Suppressor macrophage treated with lipopolysaccharide for 1 hour (primary cell): Measurements from ENCODE around the gene CEBPG.

Source experiments
- DNase-seq, 3 donors: peaks; one replicate each; pipeline ENCODE4 v3.0.0-alpha.2; 2020 to 2022

The CEBPG gene

DNA sequence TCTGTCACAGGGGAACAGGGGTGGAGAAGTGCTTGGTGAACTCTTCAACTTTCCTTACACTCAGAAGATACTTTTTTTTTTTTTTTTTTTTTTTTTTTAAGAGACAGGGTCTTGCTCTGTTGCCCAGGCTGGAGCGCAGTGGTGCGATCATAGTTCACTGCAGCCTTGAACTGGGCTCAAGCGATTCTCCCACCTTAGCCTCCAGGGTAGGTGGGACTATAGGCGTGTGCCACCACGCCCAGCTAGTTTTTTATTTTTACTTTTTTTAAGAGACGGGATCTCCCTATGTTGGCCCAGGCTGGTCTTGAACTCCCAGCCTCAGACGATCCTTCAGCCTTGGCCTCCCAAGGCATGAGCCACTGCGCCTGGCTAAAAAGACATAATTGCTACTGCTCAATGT lies 11.5 kb downstream of the CEBPG start:
- DNase-seq = no peak

GRCh38 chr19:33385956-33386355 lies 12.4 kb downstream of the CEBPG start:
- DNase-seq = no peak

DNA sequence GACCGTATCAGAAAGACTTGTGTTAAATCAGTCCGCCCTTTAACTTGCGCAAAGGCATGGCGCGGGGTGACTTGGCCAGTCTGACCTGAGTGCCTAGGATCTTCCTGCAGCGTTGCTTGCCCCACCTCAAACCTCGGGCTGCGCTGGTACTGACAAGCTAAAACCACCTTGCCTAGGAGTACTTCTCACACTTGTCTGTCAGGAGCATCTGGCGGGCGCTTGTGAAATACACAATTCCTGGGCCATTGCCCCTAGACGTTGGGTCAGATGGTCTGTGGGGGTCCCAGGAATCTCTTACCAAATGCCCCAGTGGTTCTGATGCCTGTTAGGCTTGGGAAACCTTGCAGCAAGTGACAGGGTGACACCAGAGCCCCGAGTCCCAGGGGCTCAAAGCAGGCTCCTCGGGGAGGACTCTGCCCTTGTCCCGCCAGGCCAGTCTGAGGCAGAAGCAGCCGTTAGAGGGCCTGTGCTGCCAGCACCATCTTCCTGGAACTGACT lies 12.9 kb downstream of the CEBPG start:
- DNase-seq = no peak

GRCh38 chr19:33387351-33388230 lies 14.1 kb downstream of the CEBPG start:
- no peak for DNase-seq

DNA sequence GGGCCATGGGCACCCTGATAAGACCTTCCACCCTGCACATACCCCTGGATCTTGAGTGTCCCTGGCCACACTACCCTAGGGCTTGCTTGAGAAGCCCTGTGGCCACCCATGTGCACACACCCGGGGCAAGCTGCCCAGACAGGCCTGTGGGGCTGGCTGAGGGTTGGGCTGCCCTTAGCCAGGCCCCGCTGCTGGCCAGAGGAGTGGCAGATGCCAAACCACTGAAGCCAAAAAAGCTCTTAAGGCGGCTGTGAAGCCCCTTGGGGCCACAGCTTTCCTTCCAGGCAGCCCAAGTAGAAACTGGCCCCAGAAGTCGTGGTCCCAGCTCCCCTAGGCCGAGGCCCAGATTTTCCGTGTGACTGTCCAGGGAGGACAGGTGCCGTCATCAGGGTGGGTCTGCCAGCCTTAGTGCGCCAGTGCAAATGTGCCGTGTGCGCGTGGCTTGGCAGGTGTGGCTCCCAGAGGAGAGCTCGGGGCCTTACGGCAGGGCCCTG lies 14.8 kb downstream of the CEBPG start:
- no peak for DNase-seq

DNA sequence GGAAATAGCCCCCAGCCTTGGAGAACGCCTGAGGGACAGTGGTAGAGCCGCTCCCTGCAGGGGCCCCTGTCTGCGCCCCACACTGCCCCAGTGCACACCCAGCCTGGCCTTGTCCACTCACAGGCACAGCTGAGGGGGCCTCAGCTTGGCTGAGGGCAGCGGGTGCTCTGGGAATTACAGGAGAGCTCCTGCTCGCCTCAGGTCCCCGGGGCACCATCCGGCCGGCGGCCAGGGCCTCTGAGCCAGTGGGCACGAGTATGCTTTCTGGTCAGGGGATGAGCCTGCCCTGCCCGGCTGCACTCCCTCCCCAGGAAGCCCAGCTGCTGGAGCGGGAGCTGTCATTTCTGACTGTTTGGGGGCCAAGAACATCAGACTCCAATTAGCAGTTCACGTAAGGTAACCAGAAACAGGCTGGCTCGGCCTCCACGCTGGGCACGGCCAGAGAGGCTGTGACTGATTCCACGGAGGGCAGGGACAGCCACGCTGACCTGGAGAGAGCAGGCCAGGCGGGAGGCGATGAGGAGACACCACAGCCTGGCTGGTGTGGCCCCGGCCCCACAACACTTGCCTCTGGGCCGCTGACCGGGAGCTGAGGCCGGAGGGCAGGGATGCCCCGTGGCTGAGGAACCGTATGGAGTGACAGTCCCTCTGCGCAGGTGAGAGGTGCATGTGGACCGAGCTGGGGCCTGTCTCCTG lies 15.4 kb downstream of the CEBPG start:
- DNase-seq = no peak

GRCh38 chr19:33389421-33390100 lies 16.1 kb downstream of the CEBPG start:
- no peak for DNase-seq

GRCh38 chr19:33390101-33390907 lies 16.8 kb downstream of the CEBPG start:
- DNase-seq = no peak

DNA sequence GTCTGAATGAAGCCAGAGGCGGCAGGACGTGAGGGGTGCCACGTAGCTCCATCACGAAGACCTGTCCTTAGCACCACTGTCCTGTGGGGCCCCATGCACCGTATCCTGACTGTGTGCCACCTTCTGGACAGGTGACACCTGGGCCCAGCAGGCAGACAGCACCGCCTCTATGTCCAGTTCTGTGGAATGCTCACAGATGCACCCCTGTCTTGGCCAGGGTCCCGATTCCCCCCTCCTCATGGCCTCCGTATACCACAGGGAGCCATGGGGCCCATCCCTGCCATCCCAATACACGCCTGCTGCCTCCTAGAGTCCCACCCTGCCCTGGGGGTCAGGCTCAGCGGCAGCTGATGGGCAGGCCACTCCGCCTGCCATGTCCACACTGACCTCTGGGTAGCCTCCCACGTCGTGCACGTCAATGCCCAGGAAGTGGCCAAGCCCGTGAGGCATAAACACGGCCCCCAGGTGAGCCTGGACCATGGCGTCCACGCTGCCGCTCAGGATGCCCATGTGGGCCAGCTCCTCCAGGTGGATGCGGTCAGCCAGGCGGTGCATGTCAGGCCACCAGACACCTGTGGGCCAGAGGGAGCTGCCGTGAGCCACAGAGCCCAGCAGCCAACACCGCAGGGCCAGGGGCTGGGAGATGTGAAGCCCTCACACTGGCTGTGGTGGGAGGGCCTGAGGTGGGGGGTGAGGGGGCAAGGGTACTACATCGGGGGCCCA lies 17.6 kb downstream of the CEBPG start:
- no peak for DNase-seq

DNA sequence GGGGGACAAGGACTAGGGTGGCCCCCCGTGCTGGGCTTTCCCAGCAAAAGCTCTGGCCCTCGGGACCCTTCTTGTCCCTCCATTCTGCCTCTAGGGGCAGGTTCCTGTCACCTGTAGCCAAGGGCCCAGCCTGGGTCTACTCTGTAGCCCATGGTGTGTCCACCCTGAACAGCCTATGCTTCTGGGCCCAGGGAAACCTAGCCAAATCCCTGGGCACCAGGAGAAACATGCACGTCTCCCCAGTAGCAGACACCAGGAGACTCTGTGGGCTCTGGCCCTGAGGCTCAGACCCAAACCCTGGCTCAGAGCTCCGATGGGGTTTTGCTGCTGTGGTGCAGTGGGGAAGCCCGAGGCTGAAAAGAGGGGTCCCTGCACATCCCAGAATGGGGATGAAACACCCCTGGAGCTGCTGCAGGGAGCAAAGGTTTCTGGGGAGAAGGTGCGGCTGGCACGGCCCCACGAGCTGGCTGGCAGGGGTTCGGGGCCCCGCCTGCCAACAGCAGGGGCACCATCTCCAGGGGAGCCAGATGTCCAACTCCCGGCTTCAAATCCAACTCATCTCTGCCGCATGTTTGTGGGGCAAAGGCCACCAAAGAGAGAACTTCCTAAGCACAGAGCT lies 18.2 kb downstream of the CEBPG start:
- DNase-seq = no peak

GRCh38 chr19:33392341-33393285 lies 19.1 kb downstream of the CEBPG start:
- no peak for DNase-seq

DNA sequence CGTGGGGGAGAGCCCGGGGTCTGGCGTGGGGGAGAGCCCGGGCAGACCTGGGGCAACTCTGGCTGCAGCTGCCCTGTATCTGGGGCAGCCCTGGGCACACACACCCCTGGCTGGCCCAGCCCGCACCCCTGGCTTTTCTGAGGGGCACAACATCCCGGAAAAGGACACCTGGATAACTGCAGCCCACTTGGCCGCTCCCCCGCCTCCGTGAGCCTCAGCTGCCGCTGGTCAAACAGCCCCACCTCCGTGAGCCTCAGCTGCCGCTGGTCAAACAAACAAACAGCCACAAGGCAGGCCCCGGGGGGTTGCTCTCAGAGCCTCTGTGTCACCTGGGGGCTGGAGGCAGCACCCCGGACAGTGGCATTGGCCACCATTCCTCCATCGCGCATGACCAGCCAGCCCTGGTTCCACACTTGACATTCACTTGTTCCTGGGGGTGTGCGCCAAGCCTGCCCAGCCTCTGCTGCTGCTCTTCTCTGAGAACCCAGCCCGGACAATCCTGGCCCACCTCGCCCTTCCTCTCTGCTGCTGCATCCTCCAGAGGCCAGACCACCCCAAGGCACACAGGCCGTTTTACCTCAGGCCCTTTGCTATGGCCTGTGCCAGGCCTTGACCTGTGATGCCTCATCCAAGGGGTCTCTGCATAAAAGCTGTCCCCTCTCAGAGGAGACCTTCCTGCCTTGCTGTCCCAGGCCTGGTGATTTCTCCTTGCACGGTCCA lies 19.9 kb downstream of the CEBPG start:
- DNase-seq = no peak

GRCh38 chr19:33394006-33394722 lies 20.7 kb downstream of the CEBPG start:
- DNase-seq = peak; percentile 66 to 77 (median 76)

DNA sequence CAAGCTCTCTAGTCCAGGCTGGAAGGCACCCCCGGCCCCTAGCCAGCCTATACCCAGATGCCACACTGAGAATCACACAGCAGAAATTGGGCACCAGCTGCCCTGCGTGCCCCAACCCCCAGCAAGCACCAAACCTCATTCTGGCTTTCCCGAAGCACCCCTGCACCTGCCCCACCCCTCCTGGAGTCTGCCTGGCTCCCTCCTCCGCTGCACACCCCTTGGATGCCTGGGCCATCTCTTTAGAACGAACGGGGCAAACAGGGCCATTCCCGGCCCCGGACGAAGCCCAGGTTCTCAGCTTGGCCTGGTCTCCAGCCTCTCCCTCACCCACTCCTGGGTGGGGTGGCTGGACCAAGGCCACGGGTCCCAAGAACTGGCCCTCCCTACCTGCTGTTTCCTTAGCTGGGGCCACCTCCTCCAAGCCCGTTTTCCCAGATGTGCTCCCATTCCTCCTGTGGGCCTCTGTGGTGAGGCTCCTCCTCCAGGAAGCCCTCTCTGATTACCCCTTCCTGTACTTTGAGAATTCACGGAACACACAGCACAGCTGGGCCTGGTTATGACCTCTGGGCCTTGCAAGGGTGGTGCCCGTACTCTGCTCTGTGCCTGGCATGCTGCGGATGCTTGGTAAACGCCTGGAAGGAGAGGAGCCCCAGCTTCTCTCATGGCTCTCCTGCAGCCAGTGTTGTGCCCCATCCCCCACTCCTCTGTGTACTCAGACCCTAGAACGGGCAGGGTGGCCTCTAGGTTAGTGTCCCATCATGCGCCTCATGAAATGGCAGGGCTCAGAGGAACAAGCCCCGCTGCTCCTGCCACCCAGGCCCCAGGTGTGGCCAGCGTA lies 21.4 kb downstream of the CEBPG start:
- DNase-seq = no peak

DNA sequence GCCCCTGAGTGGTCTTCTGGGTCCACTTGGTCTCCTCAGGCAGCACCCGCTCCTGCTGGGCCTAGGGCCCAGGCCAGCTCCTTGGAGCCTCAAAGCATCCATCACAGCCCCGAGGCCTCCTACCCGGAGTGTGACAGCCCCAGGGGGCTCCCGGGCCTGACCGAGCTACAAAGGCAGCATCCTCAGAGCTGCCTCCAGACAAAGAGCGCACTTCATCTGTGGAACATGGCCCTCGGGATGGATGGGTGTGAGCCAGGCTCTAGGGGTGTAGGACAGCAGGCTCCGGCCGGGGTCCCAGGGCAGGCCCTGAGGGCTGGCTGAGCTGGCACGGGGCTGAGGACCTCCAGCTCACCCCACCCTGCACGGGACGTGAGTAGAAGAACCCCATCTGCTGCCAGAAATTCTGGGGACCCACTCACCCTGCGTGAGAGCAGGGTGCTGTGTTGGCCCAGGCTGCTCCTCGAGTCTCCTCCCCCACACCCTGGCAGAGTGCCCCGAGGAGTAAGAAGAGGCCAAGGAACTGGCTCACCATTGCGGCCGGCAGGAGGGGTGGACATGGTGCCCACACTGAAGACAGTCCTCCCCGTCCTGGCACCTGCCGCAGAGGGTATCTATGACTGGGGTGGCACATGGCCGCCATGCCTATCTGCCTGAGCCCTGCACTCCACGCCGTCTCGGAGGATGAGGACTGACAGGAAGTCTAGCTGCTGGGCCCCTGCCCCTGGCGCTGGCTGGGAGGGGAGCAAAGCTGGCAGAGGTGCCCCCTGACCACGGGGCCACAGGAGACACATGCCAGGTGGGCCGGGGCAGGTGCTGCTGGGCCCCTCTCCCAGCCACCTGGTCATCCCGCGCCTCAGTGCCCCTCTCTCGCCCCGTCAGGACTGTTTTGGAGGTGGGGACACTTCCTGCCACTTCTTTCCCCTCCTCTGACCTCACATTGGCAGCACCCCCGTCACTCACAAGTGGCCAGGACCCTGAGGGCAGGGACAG lies 22.3 kb downstream of the CEBPG start:
- no peak for DNase-seq
